Measurements from ENCODE around the gene IL4I1.

DNA sequence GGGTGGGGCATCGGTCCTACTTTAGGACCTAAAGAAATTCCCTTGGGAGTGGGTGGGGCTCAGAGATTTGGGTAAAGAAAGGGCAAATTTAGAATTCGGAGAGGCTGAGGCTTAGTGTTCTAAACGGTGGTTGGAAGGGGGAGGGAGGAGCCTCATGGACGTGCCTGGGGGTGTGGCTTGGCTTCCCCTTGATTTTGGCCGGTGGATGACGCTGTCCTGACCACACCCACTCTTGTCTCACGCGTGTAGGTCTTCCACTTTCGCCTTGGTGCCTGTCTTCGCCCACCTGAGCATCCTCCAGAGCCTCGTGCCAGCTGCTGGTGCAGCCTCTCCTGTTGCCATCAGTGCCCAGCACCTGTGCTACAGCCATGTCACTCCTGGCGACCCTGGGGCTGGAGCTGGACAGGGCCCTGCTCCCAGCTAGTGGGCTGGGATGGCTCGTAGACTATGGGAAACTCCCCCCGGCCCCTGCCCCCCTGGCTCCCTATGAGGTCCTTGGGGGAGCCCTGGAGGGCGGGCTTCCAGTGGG, 33.9 kb upstream of the IL4I1 start:
- TF ChIP-seq, protein P1, sequence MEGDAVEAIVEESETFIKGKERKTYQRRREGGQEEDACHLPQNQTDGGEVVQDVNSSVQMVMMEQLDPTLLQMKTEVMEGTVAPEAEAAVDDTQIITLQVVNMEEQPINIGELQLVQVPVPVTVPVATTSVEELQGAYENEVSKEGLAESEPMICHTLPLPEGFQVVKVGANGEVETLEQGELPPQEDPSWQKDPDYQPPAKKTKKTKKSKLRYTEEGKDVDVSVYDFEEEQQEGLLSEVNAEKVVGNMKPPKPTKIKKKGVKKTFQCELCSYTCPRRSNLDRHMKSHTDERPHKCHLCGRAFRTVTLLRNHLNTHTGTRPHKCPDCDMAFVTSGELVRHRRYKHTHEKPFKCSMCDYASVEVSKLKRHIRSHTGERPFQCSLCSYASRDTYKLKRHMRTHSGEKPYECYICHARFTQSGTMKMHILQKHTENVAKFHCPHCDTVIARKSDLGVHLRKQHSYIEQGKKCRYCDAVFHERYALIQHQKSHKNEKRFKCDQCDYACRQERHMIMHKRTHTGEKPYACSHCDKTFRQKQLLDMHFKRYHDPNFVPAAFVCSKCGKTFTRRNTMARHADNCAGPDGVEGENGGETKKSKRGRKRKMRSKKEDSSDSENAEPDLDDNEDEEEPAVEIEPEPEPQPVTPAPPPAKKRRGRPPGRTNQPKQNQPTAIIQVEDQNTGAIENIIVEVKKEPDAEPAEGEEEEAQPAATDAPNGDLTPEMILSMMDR (IDR thresholded peaks at IDR 0.05), result no peak
- peak in 1 of 2 donors; percentile 6 for TF ChIP-seq POLR2A (IDR thresholded peaks at IDR 0.05)

All from adrenal gland (tissue), 5 donors.